BJ (cell line): ENCODE results near the gene DCLK1. TPM values are rescaled to one million over a fixed set of nuclear protein-coding genes. Genes with fewer than 3 reads are reported as not detected.
A peak's percentile ranks its signal among the peaks of the same experiment; 100 is the strongest.

Experiments used
- CTCF ChIA-PET: fragments of 350-600 bp; formaldehyde crosslinking; extraction: SDS; loops from one replicate; lab custom pipeline; 2021; ENCODE audit warnings: antibody characterized with exemption, inconsistent platforms; lab: Yijun Ruan, JAX
- POLR2A ChIA-PET: fragments of 300-600 bp; sonication (Branson Sonifier 250); formaldehyde crosslinking; extraction: SDS; loops from one replicate; lab custom pipeline; 2021; ENCODE audit warnings: antibody characterized with exemption; lab: Charles Lee
- DNase-seq: peaks from one replicate; pipeline ENCODE4 v3.0.0-alpha.2; 2011; ENCODE audit warnings: low read depth
- H3K27me3 ChIP-seq: 2 replicates; pipeline ENCODE4 v1.6.0; 2011; ENCODE audit warnings: low read length; ENCODE audit not compliant: control insufficient read depth, insufficient read depth
- H3K36me3 ChIP-seq: 2 replicates; pipeline ENCODE4 v1.5.1; 2011; ENCODE audit warnings: low read length; ENCODE audit not compliant: control insufficient read depth, insufficient read depth
- H3K4me3 ChIP-seq: 2 replicates; pipeline ENCODE4 v1.5.1; 2011; ENCODE audit warnings: low read depth, mild to moderate bottlenecking, control low read depth, low read length
- polyA plus RNA-seq: library from polyadenylated mRNA; depleted of rRNA; stranded (reverse); fragments of >200 nt; gene quantifications from 2 replicates; pipeline ENCODE4 v1.2.3, GENCODE V29; 2011
- TF ChIP-seq, protein P1 (sequence below): IDR thresholded peaks from 2 replicates; pipeline ENCODE4 v1.5.1; 2011; ENCODE audit warnings: low read depth, mild to moderate bottlenecking, control low read depth, inconsistent platforms, low read length, moderate library complexity; ENCODE audit not compliant: insufficient read depth

Gene DCLK1
- polyA plus RNA-seq, 1 experiment: 1.1 TPM

DNA sequence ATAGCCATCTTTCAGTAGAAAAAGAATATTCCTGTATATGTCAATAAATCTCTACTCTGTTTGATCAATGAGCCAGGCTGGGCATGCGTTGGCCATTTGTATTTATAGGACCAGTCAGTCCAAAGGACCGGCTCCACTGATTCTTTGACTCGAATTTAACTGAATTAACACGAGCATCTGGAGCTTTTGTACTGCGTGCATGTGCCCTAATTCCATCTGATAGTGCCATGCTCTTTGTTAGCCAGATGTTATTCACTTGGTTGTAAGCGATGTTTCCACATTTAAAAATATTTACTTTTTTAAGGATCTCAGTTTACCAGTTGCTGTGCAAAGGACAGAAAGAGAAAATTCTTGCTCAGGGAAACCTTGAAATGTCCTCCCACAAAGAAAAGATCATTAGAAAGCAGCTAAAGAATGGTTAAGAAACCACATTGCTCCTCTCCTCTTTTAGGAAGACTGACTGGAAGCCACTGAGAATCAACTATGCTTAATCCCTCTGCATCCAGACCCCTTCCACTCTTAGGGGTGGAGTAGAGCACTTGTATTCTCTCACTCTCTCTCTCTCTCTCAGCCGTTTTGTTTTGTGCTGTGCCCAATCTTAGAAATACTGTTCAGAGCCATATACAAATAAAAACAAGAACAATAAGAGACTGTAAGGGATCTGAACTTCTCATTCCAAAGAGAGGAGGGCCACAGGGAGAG lies 165.8 kb downstream of the DCLK1 start:
- Histone ChIP-seq H3K36me3 (no peaks in the 10 kb centered on the region), H3K27me3 (no peaks in the 10 kb centered on the region), H3K4me3 (no peak overlapping the region)
- no peak for DNase-seq
- POLR2A ChIA-PET: no interaction called here
- TF ChIP-seq, protein P1, sequence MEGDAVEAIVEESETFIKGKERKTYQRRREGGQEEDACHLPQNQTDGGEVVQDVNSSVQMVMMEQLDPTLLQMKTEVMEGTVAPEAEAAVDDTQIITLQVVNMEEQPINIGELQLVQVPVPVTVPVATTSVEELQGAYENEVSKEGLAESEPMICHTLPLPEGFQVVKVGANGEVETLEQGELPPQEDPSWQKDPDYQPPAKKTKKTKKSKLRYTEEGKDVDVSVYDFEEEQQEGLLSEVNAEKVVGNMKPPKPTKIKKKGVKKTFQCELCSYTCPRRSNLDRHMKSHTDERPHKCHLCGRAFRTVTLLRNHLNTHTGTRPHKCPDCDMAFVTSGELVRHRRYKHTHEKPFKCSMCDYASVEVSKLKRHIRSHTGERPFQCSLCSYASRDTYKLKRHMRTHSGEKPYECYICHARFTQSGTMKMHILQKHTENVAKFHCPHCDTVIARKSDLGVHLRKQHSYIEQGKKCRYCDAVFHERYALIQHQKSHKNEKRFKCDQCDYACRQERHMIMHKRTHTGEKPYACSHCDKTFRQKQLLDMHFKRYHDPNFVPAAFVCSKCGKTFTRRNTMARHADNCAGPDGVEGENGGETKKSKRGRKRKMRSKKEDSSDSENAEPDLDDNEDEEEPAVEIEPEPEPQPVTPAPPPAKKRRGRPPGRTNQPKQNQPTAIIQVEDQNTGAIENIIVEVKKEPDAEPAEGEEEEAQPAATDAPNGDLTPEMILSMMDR: no peak
- CTCF ChIA-PET: interaction anchor here (1.3 to 1.6 kb wide), 2 partner anchors 12 to 14 kb away, joined by 3 to 6 read pairs; no protein-coding TSS in a partner anchor

DNA sequence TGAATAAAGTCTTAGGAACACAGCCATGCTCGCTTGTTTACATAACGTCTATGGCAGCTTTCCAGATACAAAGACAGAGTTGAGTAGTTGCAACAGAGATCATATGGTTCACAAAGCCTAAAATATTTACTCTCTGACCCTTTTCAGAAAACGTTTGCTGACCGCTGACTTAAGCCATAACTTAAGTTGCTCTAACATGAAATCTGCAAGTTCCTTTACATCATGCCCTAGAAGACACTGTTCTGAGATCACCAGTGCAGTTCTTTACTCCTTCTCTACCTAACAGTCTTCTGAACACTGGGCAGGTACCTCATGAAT lies 166.4 kb downstream of the DCLK1 start:
- no peaks in the 10 kb centered on the region for H3K36me3 ChIP-seq
- ChIA-PET CTCF (interaction anchor here (1.3 to 1.6 kb wide), 2 partner anchors 12 to 14 kb away, joined by 3 to 6 read pairs; no protein-coding TSS in a partner anchor), POLR2A (no interaction called here)
- no peak overlapping the region for H3K4me3 ChIP-seq
- no peaks in the 10 kb centered on the region for H3K27me3 ChIP-seq
- DNase-seq: no peak
- TF ChIP-seq, protein P1: no peak

DNA sequence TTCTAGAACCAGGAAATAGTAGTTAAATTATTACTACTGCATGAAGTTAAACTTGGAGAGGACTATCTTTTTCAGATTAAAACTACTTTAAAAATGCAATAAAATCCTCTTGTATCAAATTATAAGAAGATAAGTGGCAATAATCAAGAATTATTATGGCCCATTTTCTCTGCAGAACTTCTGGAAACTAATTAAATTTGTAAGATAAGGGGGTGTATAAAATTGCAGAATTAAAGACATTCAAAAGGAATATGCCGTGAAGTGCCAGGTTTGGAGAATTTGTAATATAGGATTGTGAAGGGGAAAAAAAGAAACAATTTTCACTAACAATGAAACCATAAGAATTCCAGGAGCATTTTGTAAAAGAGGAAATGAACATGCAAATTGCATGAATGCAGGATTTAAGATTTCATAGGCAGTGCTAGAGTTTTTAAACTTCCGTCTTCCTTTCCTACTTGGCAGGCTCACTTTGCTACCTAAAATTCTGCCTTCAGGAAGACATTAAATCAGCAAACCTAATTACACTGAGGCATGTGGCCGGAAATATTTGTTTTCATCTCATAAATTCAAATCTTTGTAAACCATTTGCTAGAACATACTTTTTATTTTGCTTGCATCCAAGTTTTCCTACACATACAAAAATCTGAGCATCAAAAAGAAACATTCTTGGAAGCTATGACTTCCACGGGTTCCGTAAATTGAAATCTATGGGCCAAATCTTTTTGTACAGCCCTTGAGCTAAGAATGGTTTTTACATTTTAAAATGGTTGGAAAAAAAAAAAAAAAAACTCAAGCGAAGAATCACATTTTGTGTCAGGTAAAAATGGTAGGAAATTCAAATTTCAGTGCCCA lies 166.9 kb downstream of the DCLK1 start:
- TF ChIP-seq, protein P1: no peak
- Histone ChIP-seq H3K27me3 (no peaks in the 10 kb centered on the region), H3K4me3 (no peak overlapping the region), H3K36me3 (no peaks in the 10 kb centered on the region)
- no peak for DNase-seq
- POLR2A ChIA-PET: no interaction called here
- CTCF ChIA-PET: interaction anchor here (1.3 to 1.6 kb wide), 2 partner anchors 13 to 15 kb away, joined by 3 to 6 read pairs; no protein-coding TSS in a partner anchor

DNA sequence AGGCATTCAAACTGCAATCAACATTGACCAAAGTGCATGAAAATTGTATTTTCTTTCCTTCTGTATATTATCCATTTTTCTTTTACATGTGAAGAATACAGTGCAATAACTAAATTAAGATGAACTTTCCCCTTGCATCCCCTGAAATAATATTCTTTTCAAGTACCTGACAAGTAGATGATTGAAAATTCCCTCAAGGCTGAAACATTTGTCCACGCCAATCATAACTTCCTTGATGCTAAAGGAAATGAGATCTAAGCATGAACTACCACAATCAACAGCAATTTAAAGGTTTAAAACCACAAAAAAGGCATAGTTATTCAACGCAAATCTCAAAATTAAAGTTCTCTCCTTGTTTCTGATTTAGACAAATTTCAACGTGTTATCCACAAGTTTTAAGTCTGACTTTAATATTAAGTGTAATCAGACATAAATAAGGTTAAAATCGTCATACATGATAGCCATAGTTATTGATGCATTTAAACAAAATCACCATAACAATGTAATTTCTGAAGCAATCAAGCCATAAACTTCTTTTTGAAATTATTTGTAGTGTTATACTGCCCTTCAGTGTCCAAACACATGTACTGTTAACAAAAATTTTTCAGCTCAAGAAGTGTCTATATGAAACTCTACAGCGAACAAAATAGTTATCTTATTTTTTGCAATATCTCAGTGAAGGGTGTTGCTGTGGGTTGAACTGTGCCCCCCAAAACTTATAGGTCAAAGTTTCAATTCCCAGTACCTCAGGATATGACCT lies 169.5 kb downstream of the DCLK1 start:
- no peak for DNase-seq
- ChIA-PET CTCF (interaction anchor here (1.9 kb wide), 1 partner anchor 8 kb away, joined by 8 read pairs; no protein-coding TSS in a partner anchor), POLR2A (no interaction called here)
- TF ChIP-seq, protein P1: peak; percentile 18; the same call in 1 of the 2 replicates
- Histone ChIP-seq H3K27me3 (no peaks in the 10 kb centered on the region), H3K4me3 (no peak overlapping the region), H3K36me3 (no peaks in the 10 kb centered on the region)
